ENCODE measurements around the gene TBC1D3H. TPM values are rescaled to one million over a fixed set of nuclear protein-coding genes. Genes with fewer than 3 reads are reported as not detected.

The TBC1D3H gene
- total RNA-seq = not detected in 2 replicates

GRCh38 chr17:36388385-36389245, at the start of gene TBC1D3H:
Gene TBC1D3H (minus strand): TSS chr17:36388435. CDS start chr17:36386895, 1,540 bp downstream.

Other genes with a start within 250 kb of the TBC1D3H start
- gene TBC1D3B, start 211.8 kb downstream of the TBC1D3H start, total RNA-seq = 0.88 and 2.5 TPM in 2 replicates
- gene CCL3L1, start 191.7 kb downstream of the TBC1D3H start, total RNA-seq = not detected in 2 replicates
- gene CCL4L2, start 177.4 kb downstream of the TBC1D3H start, total RNA-seq = not detected in 2 replicates
- gene TBC1D3I, start 123.9 kb downstream of the TBC1D3H start, total RNA-seq = 0.28 TPM in 1 of 2 replicates, not detected in the other
- not detected in 2 replicates for gene TBC1D3G, start 64.6 kb downstream of the TBC1D3H start, total RNA-seq
- 38.6 and 39.6 TPM in 2 replicates for gene ZNHIT3, start 98.2 kb upstream of the TBC1D3H start, total RNA-seq
- gene MYO19, start 146.4 kb upstream of the TBC1D3H start, total RNA-seq = 55.6 and 81.4 TPM in 2 replicates
- gene PIGW, start 146.6 kb upstream of the TBC1D3H start, total RNA-seq = 7.9 and 14.3 TPM in 2 replicates
- 23.9 and 33.9 TPM in 2 replicates for gene GGNBP2, start 156.5 kb upstream of the TBC1D3H start, total RNA-seq
- 15.2 and 18.3 TPM in 2 replicates for gene DHRS11, start 203.4 kb upstream of the TBC1D3H start, total RNA-seq
- gene MRM1, start 213.1 kb upstream of the TBC1D3H start, total RNA-seq = 7.7 and 9.7 TPM in 2 replicates